Mucosa of stomach (tissue), 1 donor: ENCODE measurements around the gene FRMD4A.

Source experiments
- H3K27me3 ChIP-seq: one replicate; pipeline ENCODE4 v1.7.0; 2013; ENCODE audit warnings: mild to moderate bottlenecking, low read length; ENCODE audit not compliant: control insufficient read depth, insufficient read depth
- H3K36me3 ChIP-seq: one replicate; pipeline ENCODE4 v1.7.0; 2013; ENCODE audit warnings: low read length; ENCODE audit not compliant: control insufficient read depth, insufficient read depth
- H3K4me1 ChIP-seq: one replicate; pipeline ENCODE4 v1.7.0; 2013; ENCODE audit warnings: mild to moderate bottlenecking, low read length; ENCODE audit not compliant: control insufficient read depth, insufficient read depth
- H3K4me3 ChIP-seq: one replicate; pipeline ENCODE4 v1.7.0; 2013; ENCODE audit warnings: low read length
- H3K9ac ChIP-seq: one replicate; pipeline ENCODE4 v1.7.0; 2013; ENCODE audit warnings: mild to moderate bottlenecking, low read length, moderate library complexity
- H3K9me3 ChIP-seq: one replicate; pipeline ENCODE4 v1.7.0; 2013; ENCODE audit warnings: mild to moderate bottlenecking, low read length, moderate library complexity; ENCODE audit not compliant: control insufficient read depth
- donor health status: Pancreatic carcinoma.

FRMD4A gene

GRCh38 chr10:14191407-14191806 lies 139.3 kb downstream of the FRMD4A start:
- H3K4me3 ChIP-seq = no peak overlapping the region
- no peaks in the 10 kb centered on the region for H3K9me3 ChIP-seq
- no peaks in the 10 kb centered on the region for H3K27me3 ChIP-seq
- no peaks in the 10 kb centered on the region for H3K4me1 ChIP-seq
- H3K9ac ChIP-seq = no peak overlapping the region
- no peaks in the 10 kb centered on the region for H3K36me3 ChIP-seq

- Histone ChIP-seq H3K9ac (no peak overlapping the region), H3K36me3 (no peaks in the 10 kb centered on the region), H3K9me3 (no peaks in the 10 kb centered on the region), H3K4me1 (no peaks in the 10 kb centered on the region), H3K4me3 (no peak overlapping the region), H3K27me3 (no peaks in the 10 kb centered on the region)
Measured at GRCh38 chr10:14190702-14191101, 140.0 kb downstream of the FRMD4A start.

GRCh38 chr10:14186245-14186644 lies 144.5 kb downstream of the FRMD4A start:
- no peak overlapping the region for H3K9ac ChIP-seq
- no peaks in the 10 kb centered on the region for H3K36me3 ChIP-seq
- no peaks in the 10 kb centered on the region for H3K9me3 ChIP-seq
- H3K4me3 ChIP-seq = no peak overlapping the region
- no peaks in the 10 kb centered on the region for H3K4me1 ChIP-seq
- peaks cover 3% of the 10 kb centered on the region for H3K27me3 ChIP-seq

- Histone ChIP-seq H3K4me3 (no peak overlapping the region), H3K27me3 (peaks cover 3% of the 10 kb centered on the region), H3K9me3 (no peaks in the 10 kb centered on the region), H3K4me1 (no peaks in the 10 kb centered on the region), H3K36me3 (no peaks in the 10 kb centered on the region), H3K9ac (no peak overlapping the region)
Measured at GRCh38 chr10:14185316-14186045, 145.2 kb downstream of the FRMD4A start.

GRCh38 chr10:14184841-14185315 lies 145.8 kb downstream of the FRMD4A start:
- Histone ChIP-seq H3K27me3 (peaks cover 3% of the 10 kb centered on the region), H3K9ac (no peak overlapping the region), H3K9me3 (no peaks in the 10 kb centered on the region), H3K36me3 (no peaks in the 10 kb centered on the region), H3K4me3 (no peak overlapping the region), H3K4me1 (no peaks in the 10 kb centered on the region)

GRCh38 chr10:14182781-14183180 lies 147.9 kb downstream of the FRMD4A start:
- no peaks in the 10 kb centered on the region for H3K36me3 ChIP-seq
- no peak overlapping the region for H3K9ac ChIP-seq
- H3K27me3 ChIP-seq = peaks cover 5% of the 10 kb centered on the region
- H3K9me3 ChIP-seq = no peaks in the 10 kb centered on the region
- no peaks in the 10 kb centered on the region for H3K4me1 ChIP-seq
- H3K4me3 ChIP-seq = no peak overlapping the region

- H3K36me3 ChIP-seq = no peaks in the 10 kb centered on the region
- H3K27me3 ChIP-seq = peaks cover 6% of the 10 kb centered on the region
Measured at GRCh38 chr10:14181567-14181936, 149.2 kb downstream of the FRMD4A start.

GRCh38 chr10:14180911-14181566 lies 149.7 kb downstream of the FRMD4A start:
- no peak overlapping the region for H3K4me3 ChIP-seq
- no peaks in the 10 kb centered on the region for H3K36me3 ChIP-seq
- H3K4me1 ChIP-seq = no peaks in the 10 kb centered on the region
- no peak overlapping the region for H3K9ac ChIP-seq
- H3K9me3 ChIP-seq = no peaks in the 10 kb centered on the region
- H3K27me3 ChIP-seq = peaks cover 6% of the 10 kb centered on the region

More at GRCh38 chr10:14181567-14181936, 149.2 kb downstream of the FRMD4A start:
- no peak overlapping the region for H3K4me3 ChIP-seq
- no peaks in the 10 kb centered on the region for H3K4me1 ChIP-seq
- H3K9ac ChIP-seq = no peak overlapping the region
- no peaks in the 10 kb centered on the region for H3K9me3 ChIP-seq

GRCh38 chr10:14179251-14179650 lies 151.5 kb downstream of the FRMD4A start:
- Histone ChIP-seq H3K27me3 (peaks cover 13% of the 10 kb centered on the region), H3K4me1 (no peaks in the 10 kb centered on the region), H3K9me3 (no peaks in the 10 kb centered on the region), H3K4me3 (no peak overlapping the region), H3K9ac (no peak overlapping the region), H3K36me3 (no peaks in the 10 kb centered on the region)

- H3K4me1 ChIP-seq = no peaks in the 10 kb centered on the region
- H3K27me3 ChIP-seq = peaks cover 19% of the 10 kb centered on the region
- H3K4me3 ChIP-seq = no peak overlapping the region
- no peak overlapping the region for H3K9ac ChIP-seq
- no peaks in the 10 kb centered on the region for H3K9me3 ChIP-seq
- H3K36me3 ChIP-seq = no peaks in the 10 kb centered on the region
Measured at GRCh38 chr10:14173706-14174594, 156.8 kb downstream of the FRMD4A start.

GRCh38 chr10:14173391-14173705 lies 157.4 kb downstream of the FRMD4A start:
- Histone ChIP-seq H3K36me3 (no peaks in the 10 kb centered on the region), H3K9ac (no peak overlapping the region), H3K9me3 (no peaks in the 10 kb centered on the region), H3K4me3 (no peak overlapping the region), H3K27me3 (peaks cover 19% of the 10 kb centered on the region), H3K4me1 (no peaks in the 10 kb centered on the region)
